IMR-90 (cell line): ENCODE data around the gene UCK2. TPM values are rescaled to one million over a fixed set of nuclear protein-coding genes. Genes with fewer than 3 reads are reported as not detected.

ENCODE experiments used
- polyA plus RNA-seq, 3 experiments: library from polyadenylated mRNA; depleted of rRNA; stranded (reverse); fragments of >200 nt; gene quantifications; 2 replicates each; pipeline ENCODE4 v1.2.3, GENCODE V29; 2012; ENCODE audit warnings: low replicate concordance in 1 of 3
- total RNA-seq: library from RNA; depleted of rRNA; stranded (reverse); fragments of >200 nt; gene quantifications from 2 replicates; pipeline ENCODE4 v1.2.3, GENCODE V29; 2012; rRNA removed

Gene UCK2
- total and polyA plus RNA-seq, 2 of the 4 experiments (the other 2 are of a cell fraction) = 83.0 to 87.8 TPM

Other genes with a start within 250 kb of the UCK2 start
- 132 and 159 TPM in 2 replicates for gene MGST3, start 196.4 kb upstream of the UCK2 start, total RNA-seq
- 213 and 284 TPM in 2 replicates for gene MGST3, start 196.4 kb upstream of the UCK2 start, polyA plus RNA-seq (2012; rRNA removed)
- 43.7 and 101 TPM in 2 replicates for gene ALDH9A1, start 129.1 kb upstream of the UCK2 start, total RNA-seq
- 40.1 and 43.5 TPM in 2 replicates for gene ALDH9A1, start 129.1 kb upstream of the UCK2 start, polyA plus RNA-seq (2012; rRNA removed)
- gene TMCO1, start 58.7 kb upstream of the UCK2 start, total RNA-seq = 86.4 and 121 TPM in 2 replicates
- gene TMCO1, start 58.7 kb upstream of the UCK2 start, polyA plus RNA-seq (2012; rRNA removed) = 95.7 and 113 TPM in 2 replicates